Trophoblast cell (in vitro differentiated cells and primary cell): ENCODE results near the gene ARHGAP4.

ENCODE experiments used
- DNase-seq, 2 donors: peaks; one replicate each; pipeline ENCODE4 v3.0.0-alpha.2; 2016
- H2AFZ ChIP-seq: 2 replicates; pipeline ENCODE4 v1.6.1; 2013; ENCODE audit warnings: low read length, moderate library complexity, mild to moderate bottlenecking; ENCODE audit not compliant: insufficient read depth, poor library complexity
- H2AK5ac ChIP-seq: 2 replicates; pipeline ENCODE4 v1.6.1; 2013; ENCODE audit warnings: mild to moderate bottlenecking, low read length
- H2BK120ac ChIP-seq: 2 replicates; pipeline ENCODE4 v1.6.1; 2013; ENCODE audit warnings: low read length, mild to moderate bottlenecking, moderate library complexity; ENCODE audit not compliant: insufficient read depth, poor library complexity
- H2BK12ac ChIP-seq: 2 replicates; pipeline ENCODE4 v1.6.1; 2013; ENCODE audit warnings: mild to moderate bottlenecking, low read length, moderate library complexity
- H2BK5ac ChIP-seq: 2 replicates; pipeline ENCODE4 v1.6.1; 2013; ENCODE audit warnings: low read length, low read depth, moderate library complexity, mild to moderate bottlenecking; ENCODE audit not compliant: poor library complexity
- H3K14ac ChIP-seq: 2 replicates; pipeline ENCODE4 v1.6.1; 2013; ENCODE audit warnings: mild to moderate bottlenecking, low read length
- H3K18ac ChIP-seq: 2 replicates; pipeline ENCODE4 v1.6.1; 2013; ENCODE audit warnings: mild to moderate bottlenecking, low read length
- H3K23ac ChIP-seq: 2 replicates; pipeline ENCODE4 v1.6.1; 2013; ENCODE audit warnings: low read length
- H3K27ac ChIP-seq: 2 replicates; pipeline ENCODE4 v1.5.1; 2013; ENCODE audit warnings: low read depth, mild to moderate bottlenecking, inconsistent platforms, low read length, moderate library complexity
- H3K27me3 ChIP-seq: 2 replicates; pipeline ENCODE4 v1.6.1; 2013; ENCODE audit warnings: inconsistent platforms, mild to moderate bottlenecking, low read length, moderate library complexity; ENCODE audit not compliant: insufficient read depth
- H3K36me3 ChIP-seq, 2 experiments: 1 replicate in 1 of 2; 2 replicates in 1 of 2; pipeline ENCODE4 v1.6.1; 2013; ENCODE audit warnings: low read length in 2 of 2, mild to moderate bottlenecking in 2 of 2, moderate library complexity in 1 of 2; ENCODE audit not compliant: insufficient read depth in 2 of 2, control insufficient read depth in 1 of 2
- H3K4ac ChIP-seq: 2 replicates; pipeline ENCODE4 v1.6.1; 2013; ENCODE audit warnings: low read depth, mild to moderate bottlenecking, low read length, moderate library complexity
- H3K4me1 ChIP-seq, 2 experiments: 1 replicate in 1 of 2; 2 replicates in 1 of 2; pipeline ENCODE4 v1.6.1; 2013; ENCODE audit warnings: low read length in 2 of 2, mild to moderate bottlenecking in 2 of 2, moderate library complexity in 1 of 2; ENCODE audit not compliant: insufficient read depth in 2 of 2, control insufficient read depth in 1 of 2
- H3K4me2 ChIP-seq: 2 replicates; pipeline ENCODE4 v1.6.1; 2013; ENCODE audit warnings: inconsistent platforms, mild to moderate bottlenecking, low read length, moderate library complexity
- H3K4me3 ChIP-seq: 2 replicates; pipeline ENCODE4 v1.5.1; 2013; ENCODE audit warnings: mild to moderate bottlenecking, low read depth, low read length, inconsistent platforms
- H3K79me1 ChIP-seq: one replicate; pipeline ENCODE4 v1.6.1; 2013; ENCODE audit warnings: low read length
- H3K79me2 ChIP-seq: 2 replicates; pipeline ENCODE4 v1.6.1; 2013; ENCODE audit warnings: low read length, mild to moderate bottlenecking; ENCODE audit not compliant: control insufficient read depth, insufficient read depth, poor library complexity
- H3K9ac ChIP-seq: 2 replicates; pipeline ENCODE4 v1.6.1; 2013; ENCODE audit warnings: mild to moderate bottlenecking, low read length
- H3K9me3 ChIP-seq: 2 replicates; pipeline ENCODE4 v1.6.1; 2013; ENCODE audit warnings: low read depth, mild to moderate bottlenecking, control low read depth, inconsistent platforms, low read length; ENCODE audit not compliant: insufficient read depth
- H4K12ac ChIP-seq: 2 replicates; pipeline ENCODE4 v1.6.1; 2013; ENCODE audit warnings: low read depth, mild to moderate bottlenecking, low read length, moderate library complexity
- H4K8ac ChIP-seq: 2 replicates; pipeline ENCODE4 v1.6.1; 2013; ENCODE audit warnings: low read depth, mild to moderate bottlenecking, low read length, moderate library complexity
- H4K91ac ChIP-seq: one replicate; pipeline ENCODE4 v1.6.1; 2013; ENCODE audit warnings: low read depth, mild to moderate bottlenecking, low read length, moderate library complexity
- WGBS: extraction: QIAGEN DNeasy Blood & Tissue Kit; methylation state at CpG from one replicate; pipeline ENCODE4 v1.1.7; 2013; ENCODE audit warnings: missing lambda C conversion rate; ENCODE audit not compliant: insufficient read length, insufficient coverage; ENCODE audit errors: extremely low coverage; 5-methylcytosine and 5-hydroxymethylcytosine counted together

The ARHGAP4 gene

DNA sequence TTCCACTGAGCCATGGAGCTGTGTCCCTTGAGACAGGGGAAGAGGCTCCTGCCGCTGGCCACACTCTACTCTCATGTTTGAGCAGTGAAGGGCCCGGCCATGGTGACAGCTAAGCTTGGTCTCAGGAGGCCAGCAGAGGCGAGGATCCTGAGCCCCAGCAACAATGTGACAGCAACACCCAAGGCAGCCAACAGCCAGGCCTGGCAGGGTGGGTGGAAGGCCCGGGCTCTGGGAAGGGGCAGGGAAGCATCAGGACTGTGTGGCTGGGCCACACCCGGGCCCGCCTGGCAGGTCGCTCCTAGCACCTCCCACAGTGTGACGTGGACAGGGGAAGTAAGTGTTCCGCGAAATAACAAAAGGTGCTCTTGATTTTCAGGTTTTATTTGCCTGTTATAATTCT lies 64.9 kb downstream of the ARHGAP4 start:
- WGBS, result no CpG with 5 or more reads among the region's 10 CpGs

More for the DNA sequence above, 64.9 kb downstream of the ARHGAP4 start:
- Histone ChIP-seq H3K27me3 (no peaks in the 10 kb centered on the region), H3K18ac (no peak overlapping the region), H3K9me3 (peaks cover 2% of the 10 kb centered on the region), H3K4me1 (peaks cover 0 to 4% of the 10 kb centered on the region in 2 experiments), H2AFZ (no peak overlapping the region), H4K12ac (no peak overlapping the region), H3K79me2 (no peaks in the 10 kb centered on the region), H3K4ac (no peak overlapping the region), H3K14ac (no peak overlapping the region), H3K27ac (no peak overlapping the region), H2BK120ac (no peak overlapping the region), H3K4me2 (no peak overlapping the region), H4K8ac (no peak overlapping the region), H2BK12ac (no peak overlapping the region), H4K91ac (no peak overlapping the region), H2BK5ac (no peak overlapping the region), H3K23ac (no peak overlapping the region), H3K9ac (no peak overlapping the region), H3K36me3 (peaks cover 8 to 9% of the 10 kb centered on the region in 2 experiments), H3K4me3 (no peak overlapping the region), H3K79me1 (no peaks in the 10 kb centered on the region), H2AK5ac (no peak overlapping the region)
- DNase-seq, result no peak
